ENCODE results near the gene CNP.

The CNP gene

DNA sequence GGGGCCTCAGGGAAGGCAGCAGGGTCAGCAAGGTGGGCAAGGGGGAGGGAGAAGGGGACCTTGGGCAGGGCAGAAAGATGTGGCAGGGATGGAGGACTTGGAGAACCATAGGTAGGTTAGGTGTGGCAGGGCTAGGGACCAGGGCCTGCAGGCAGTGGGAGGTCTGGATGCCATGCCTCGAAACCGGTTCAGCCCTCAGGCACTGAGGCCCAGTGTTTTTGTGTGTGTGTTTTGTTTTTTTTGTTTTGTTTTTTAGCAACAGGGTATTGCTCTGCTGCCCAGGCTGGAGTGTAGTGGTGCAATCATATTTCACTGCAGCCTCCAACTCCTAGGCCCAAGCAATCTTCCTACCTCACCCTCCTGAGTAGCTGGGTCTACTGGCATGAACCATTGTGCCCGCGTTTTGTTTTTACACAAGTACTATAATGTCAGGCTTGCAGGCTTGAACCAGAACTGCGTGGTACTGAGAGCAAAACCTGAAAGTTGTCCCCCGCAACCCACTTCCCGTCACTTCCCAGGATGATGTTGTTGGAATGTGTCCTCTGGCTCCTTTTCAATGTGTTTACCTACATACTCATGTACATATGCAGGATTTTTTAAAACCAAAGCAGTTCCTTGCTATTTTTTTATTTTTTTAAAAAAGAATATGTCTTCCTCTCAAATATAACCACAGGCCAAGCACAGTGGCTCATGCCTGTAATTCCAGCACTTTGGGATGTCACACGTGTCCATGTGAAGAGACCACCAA lies 23.8 kb upstream of the CNP start:
- TF ChIP-seq, protein P1, sequence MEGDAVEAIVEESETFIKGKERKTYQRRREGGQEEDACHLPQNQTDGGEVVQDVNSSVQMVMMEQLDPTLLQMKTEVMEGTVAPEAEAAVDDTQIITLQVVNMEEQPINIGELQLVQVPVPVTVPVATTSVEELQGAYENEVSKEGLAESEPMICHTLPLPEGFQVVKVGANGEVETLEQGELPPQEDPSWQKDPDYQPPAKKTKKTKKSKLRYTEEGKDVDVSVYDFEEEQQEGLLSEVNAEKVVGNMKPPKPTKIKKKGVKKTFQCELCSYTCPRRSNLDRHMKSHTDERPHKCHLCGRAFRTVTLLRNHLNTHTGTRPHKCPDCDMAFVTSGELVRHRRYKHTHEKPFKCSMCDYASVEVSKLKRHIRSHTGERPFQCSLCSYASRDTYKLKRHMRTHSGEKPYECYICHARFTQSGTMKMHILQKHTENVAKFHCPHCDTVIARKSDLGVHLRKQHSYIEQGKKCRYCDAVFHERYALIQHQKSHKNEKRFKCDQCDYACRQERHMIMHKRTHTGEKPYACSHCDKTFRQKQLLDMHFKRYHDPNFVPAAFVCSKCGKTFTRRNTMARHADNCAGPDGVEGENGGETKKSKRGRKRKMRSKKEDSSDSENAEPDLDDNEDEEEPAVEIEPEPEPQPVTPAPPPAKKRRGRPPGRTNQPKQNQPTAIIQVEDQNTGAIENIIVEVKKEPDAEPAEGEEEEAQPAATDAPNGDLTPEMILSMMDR (IDR thresholded peaks at IDR 0.05; ENCODE audit: extremely low read depth, insufficient read depth, missing control alignments) = no peak
- DNase-seq (ENCODE audit: low spot score) = no peak
- in situ Hi-C loops (cut with MboI; ENCODE audit: low pct_unique_long_range_greater_than_20kb, low sequenced_read_pairs, unreplicated experiment) = no loop called here

DNA sequence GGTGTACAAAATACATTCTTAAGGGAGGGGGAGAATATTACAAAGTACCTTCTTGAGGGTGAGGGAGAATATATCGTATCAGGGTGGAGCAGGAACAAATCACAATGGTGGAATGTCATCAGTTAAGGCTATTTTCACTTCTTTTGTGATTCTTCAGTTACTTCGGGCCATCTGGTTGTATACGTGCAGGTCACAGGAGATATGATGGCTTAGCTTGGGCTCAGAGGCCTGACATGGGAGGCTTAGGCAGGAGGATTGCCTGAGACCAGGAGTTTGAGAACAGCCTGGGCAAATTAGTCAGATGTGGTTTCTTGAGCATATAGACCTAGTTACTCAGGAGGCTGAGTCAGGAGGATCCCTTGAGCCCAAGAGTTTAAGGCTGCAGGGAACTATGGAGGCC lies 23.1 kb upstream of the CNP start:
- no peak for DNase-seq (ENCODE audit: low spot score)
- TF ChIP-seq, protein P1 (IDR thresholded peaks at IDR 0.05; ENCODE audit: extremely low read depth, insufficient read depth, missing control alignments) = no peak
- in situ Hi-C loops (cut with MboI; ENCODE audit: low pct_unique_long_range_greater_than_20kb, low sequenced_read_pairs, unreplicated experiment) = no loop called here

DNA sequence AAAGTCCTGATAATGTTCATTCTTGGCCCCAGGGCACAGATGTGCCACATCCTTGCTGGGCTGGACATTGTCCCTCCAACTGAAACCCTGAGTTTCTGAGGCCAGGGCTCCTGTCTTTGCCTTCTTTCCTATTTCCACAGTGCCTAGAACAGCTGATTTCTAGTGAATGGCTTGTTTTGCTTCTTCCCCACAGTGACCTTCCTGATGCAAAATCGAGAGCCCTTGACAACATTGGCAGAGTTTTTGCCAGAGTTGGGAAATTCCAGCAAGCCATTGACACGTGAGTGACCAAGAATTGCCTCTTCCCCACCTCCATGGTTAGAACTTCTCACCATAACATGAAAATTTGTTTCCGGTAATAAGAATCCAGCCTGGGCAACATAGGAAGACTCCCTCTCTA lies 21.7 kb upstream of the CNP start:
- in situ Hi-C loops (cut with MboI; ENCODE audit: low pct_unique_long_range_greater_than_20kb, low sequenced_read_pairs, unreplicated experiment) = no loop called here
- TF ChIP-seq, protein P1 (IDR thresholded peaks at IDR 0.05; ENCODE audit: extremely low read depth, insufficient read depth, missing control alignments) = no peak
- DNase-seq (ENCODE audit: low spot score) = no peak

DNA sequence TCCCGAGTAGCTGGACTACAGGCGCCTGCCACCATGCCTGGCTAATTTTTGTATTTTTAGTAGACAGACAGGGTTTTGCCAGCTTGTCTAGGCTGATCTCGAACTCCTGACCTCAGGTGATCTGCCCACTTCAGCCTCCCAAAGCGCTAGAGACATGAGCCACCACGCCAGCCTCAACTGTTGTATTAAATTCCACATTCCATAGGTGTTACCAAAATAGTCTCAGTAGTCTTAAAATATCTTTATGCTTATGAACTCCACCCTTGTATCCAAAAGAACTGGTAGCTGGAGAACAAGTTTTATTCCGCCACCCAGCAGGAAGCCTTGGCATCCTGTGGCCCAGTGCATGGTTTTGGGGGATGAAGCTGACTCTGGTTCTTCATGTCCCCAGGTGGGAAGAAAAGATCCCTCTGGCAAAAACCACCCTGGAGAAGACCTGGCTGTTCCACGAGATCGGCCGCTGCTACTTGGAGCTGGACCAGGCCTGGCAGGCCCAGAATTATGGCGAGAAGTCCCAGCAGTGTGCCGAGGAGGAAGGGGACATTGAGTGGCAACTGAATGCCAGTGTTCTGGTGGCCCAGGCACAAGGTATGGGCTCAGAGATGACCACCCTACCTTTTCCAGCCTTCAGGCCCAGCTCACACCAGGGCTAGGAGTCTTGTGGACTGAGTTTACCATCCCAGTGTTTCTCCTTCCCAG lies 17.7 kb upstream of the CNP start:
- no peak for DNase-seq (ENCODE audit: low spot score)
- in situ Hi-C loops (cut with MboI; ENCODE audit: low pct_unique_long_range_greater_than_20kb, low sequenced_read_pairs, unreplicated experiment) = no loop called here
- TF ChIP-seq, protein P1 (IDR thresholded peaks at IDR 0.05; ENCODE audit: extremely low read depth, insufficient read depth, missing control alignments) = no peak

DNA sequence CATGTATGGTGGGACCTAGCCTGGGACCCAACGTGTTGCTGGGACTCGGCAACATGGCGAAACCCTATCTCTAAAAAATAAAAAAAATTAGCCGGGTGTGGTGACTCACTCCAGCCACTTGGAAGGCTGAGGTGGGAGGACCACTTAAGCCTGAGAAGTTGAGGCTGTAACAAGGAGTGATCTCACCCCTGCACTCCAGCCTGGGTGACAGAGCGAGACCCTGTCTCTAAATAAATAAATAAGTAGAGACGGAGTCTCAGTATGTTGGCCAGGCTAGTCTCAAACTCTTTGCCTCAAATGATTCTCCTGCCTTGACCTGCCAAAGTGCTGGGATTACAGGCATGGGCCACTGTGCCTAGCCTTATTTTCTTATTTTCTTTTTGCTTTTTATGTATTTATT lies 10.1 kb upstream of the CNP start:
- TF ChIP-seq, protein P1 (IDR thresholded peaks at IDR 0.05; ENCODE audit: extremely low read depth, insufficient read depth, missing control alignments) = no peak
- in situ Hi-C loops (cut with MboI; ENCODE audit: low pct_unique_long_range_greater_than_20kb, low sequenced_read_pairs, unreplicated experiment) = no loop called here

DNA sequence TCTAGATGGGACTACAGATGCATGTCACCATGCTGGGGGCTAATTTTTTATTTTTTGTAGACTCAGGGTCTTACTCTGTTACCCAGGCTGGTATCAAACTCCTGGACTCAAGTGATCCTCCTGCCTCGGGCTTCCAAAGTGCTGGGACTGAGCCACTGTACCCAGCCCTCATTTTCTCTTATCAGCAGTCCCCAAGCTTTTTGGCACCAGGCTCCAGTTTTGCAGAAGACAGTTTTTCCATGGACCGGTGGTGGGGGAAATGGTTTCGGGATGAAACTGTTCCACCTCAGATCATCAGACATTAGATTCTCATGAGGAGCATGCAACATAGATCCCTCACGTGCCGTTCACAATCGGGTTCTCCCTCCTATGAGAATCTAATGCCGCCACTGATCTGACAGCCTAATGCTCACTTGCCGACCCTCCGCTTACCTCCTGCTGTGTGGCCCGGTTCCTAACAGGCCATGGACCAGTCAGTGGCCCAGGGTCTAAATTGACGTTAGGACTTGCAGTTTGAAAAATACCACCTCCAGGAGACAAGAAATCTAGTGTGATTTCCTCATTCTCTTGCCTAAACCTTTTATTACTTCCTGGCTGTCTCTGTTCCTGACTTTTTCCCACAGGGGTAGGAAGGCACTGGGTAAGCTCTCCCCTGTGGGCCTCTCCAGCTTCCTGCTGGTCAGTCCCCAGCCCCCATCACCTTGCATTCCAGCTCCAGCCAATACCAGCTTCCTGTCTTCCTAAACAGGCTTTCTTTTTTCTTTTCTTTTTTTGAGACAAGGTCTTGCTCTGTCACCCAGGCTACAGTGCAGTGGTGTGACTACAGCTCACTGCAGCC lies 9.3 kb upstream of the CNP start:
- in situ Hi-C loops (cut with MboI; ENCODE audit: low pct_unique_long_range_greater_than_20kb, low sequenced_read_pairs, unreplicated experiment) = no loop called here
- TF ChIP-seq, protein P1 (IDR thresholded peaks at IDR 0.05; ENCODE audit: extremely low read depth, insufficient read depth, missing control alignments) = no peak
- no peak for DNase-seq (ENCODE audit: low spot score)

More for the DNA sequence above, 10.1 kb upstream of the CNP start:
- DNase-seq (ENCODE audit: low spot score) = no peak
